Measurements from ENCODE around the gene RXRA. TPM values are rescaled to one million over a fixed set of nuclear protein-coding genes. Genes with fewer than 3 reads are reported as not detected.

The RXRA gene
- total RNA-seq, 1 experiment from 2014 or later, result 31.6 TPM

GRCh38 chr9:134429481-134429880 is 103.2 kb downstream of the RXRA start:
- Histone ChIP-seq H3K4me1 (ENCODE audit: control insufficient read depth, insufficient read depth, low read length) (no peaks in the 10 kb centered on the region), H3K36me3 (ENCODE audit: control insufficient read depth, insufficient read depth, low read length) (no peaks in the 10 kb centered on the region), H3K27ac (ENCODE audit: low read length) (no peak overlapping the region), H3K9me3 (ENCODE audit: control insufficient read depth, insufficient read depth, low read depth, low read length) (no peaks in the 10 kb centered on the region), H3K27me3 (ENCODE audit: control insufficient read depth, insufficient read depth, low read length) (no peaks in the 10 kb centered on the region), H3K4me3 (ENCODE audit: low read depth in 2 of 2, low read length in 2 of 2) (no peak overlapping the region)
- DNase-seq (ENCODE audit: low read depth, low spot score), result no peak
- TF ChIP-seq POLR2AphosphoS5 (IDR thresholded peaks at IDR 0.05; ENCODE audit: low read depth, low read length) (no peak), CTCF (IDR thresholded peaks at IDR 0.05) (no peak), REST (IDR thresholded peaks at IDR 0.05; ENCODE audit: insufficient read depth in 1 of 2, low read depth in 2 of 2, low read length in 1 of 2) (no peak), TCF7L2 (IDR thresholded peaks at IDR 0.05; ENCODE audit: low read depth, low read length) (no peak), SIN3A (IDR thresholded peaks at IDR 0.05; ENCODE audit: borderline replicate concordance, insufficient read depth, low read depth, low read length) (no peak)
- no peak for ATAC-seq
- in situ Hi-C loops (cut with HindIII; ENCODE audit: low pct_unique_long_range_greater_than_20kb, low sequenced_read_pairs), result no loop called here
- ChIA-PET CTCF (no interaction called here), POLR2A (no interaction called here)
- intact Hi-C loops (cut with micrococcal nuclease; ENCODE audit: unreplicated experiment), result no loop called here
- no TSS peak for BruUV-seq (replicated peaks)

GRCh38 chr9:134431095-134431494 is 104.8 kb downstream of the RXRA start:
- CTCF ChIA-PET, result no interaction called here
- TF ChIP-seq TCF7L2 (IDR thresholded peaks at IDR 0.05; ENCODE audit: low read depth, low read length) (no peak), CTCF (IDR thresholded peaks at IDR 0.05) (no peak), SIN3A (IDR thresholded peaks at IDR 0.05; ENCODE audit: borderline replicate concordance, insufficient read depth, low read depth, low read length) (no peak), REST (IDR thresholded peaks at IDR 0.05; ENCODE audit: insufficient read depth in 1 of 2, low read depth in 2 of 2, low read length in 1 of 2) (no peak), POLR2AphosphoS5 (IDR thresholded peaks at IDR 0.05; ENCODE audit: low read depth, low read length) (no peak)
- ATAC-seq, result no peak
- intact Hi-C loops (cut with micrococcal nuclease; ENCODE audit: unreplicated experiment) (no loop called here), in situ Hi-C loops (cut with HindIII; ENCODE audit: low pct_unique_long_range_greater_than_20kb, low sequenced_read_pairs) (no loop called here)
- no peak for DNase-seq (ENCODE audit: low read depth, low spot score)
- Histone ChIP-seq H3K36me3 (ENCODE audit: control insufficient read depth, insufficient read depth, low read length) (no peaks in the 10 kb centered on the region), H3K27me3 (ENCODE audit: control insufficient read depth, insufficient read depth, low read length) (no peaks in the 10 kb centered on the region), H3K9me3 (ENCODE audit: control insufficient read depth, insufficient read depth, low read depth, low read length) (no peaks in the 10 kb centered on the region), H3K4me3 (ENCODE audit: low read depth in 2 of 2, low read length in 2 of 2) (no peak overlapping the region), H3K4me1 (ENCODE audit: control insufficient read depth, insufficient read depth, low read length) (no peaks in the 10 kb centered on the region), H3K27ac (ENCODE audit: low read length) (no peak overlapping the region)
- POLR2A ChIA-PET, result no interaction called here
- no TSS peak for BruUV-seq (replicated peaks)

Measured in Panc1 (cell line).